Measurements from ENCODE around the gene PCDHB12.

Gene PCDHB12

DNA sequence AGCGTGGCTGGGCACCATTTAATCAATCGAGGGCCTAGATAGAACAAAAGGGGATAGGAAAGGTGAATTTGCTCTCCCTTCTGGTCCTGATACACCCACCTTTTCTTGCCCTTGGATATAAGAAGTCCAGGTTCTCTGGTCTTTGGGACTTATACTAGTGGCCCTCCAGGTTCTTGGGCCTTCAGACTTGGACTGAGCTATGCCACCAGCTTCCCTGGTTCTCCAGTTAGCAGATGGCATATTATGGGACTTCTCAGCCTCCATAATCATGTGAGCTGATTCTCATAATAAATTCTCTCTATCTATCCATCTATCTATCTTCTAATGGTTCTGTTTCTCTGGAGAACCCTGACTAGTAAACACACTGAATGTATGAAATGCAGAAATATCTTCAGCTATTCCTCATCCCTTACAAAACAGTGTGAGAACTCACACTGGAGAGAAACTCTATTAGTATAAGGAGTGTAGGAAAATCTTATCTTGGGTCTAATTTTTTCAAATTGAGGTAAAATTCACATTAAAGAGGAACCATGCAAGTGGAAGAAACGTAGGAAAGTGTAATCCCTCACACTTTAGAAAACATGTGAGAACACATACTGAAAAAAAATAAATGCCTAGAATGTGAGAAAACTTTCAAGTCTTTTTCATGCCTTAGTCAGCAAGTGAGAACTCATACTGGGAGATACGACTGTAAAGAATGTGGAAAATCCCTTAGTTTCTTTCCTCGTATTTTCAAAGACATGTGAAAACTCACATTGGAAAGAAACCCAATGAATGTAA is 52.1 kb downstream of the PCDHB12 start:
- TF ChIP-seq, protein P1, sequence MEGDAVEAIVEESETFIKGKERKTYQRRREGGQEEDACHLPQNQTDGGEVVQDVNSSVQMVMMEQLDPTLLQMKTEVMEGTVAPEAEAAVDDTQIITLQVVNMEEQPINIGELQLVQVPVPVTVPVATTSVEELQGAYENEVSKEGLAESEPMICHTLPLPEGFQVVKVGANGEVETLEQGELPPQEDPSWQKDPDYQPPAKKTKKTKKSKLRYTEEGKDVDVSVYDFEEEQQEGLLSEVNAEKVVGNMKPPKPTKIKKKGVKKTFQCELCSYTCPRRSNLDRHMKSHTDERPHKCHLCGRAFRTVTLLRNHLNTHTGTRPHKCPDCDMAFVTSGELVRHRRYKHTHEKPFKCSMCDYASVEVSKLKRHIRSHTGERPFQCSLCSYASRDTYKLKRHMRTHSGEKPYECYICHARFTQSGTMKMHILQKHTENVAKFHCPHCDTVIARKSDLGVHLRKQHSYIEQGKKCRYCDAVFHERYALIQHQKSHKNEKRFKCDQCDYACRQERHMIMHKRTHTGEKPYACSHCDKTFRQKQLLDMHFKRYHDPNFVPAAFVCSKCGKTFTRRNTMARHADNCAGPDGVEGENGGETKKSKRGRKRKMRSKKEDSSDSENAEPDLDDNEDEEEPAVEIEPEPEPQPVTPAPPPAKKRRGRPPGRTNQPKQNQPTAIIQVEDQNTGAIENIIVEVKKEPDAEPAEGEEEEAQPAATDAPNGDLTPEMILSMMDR (IDR thresholded peaks at IDR 0.05; ENCODE audit: borderline replicate concordance, extremely low read depth, low read length, poor library complexity, severe bottlenecking): no peak
- no peak for TF ChIP-seq EZH2 (IDR thresholded peaks at IDR 0.05; ENCODE audit: borderline replicate concordance, low read depth, low read length, severe bottlenecking)
- Histone ChIP-seq H3K79me2 (ENCODE audit: insufficient read depth, low read length) (no peaks in the 10 kb centered on the region), H4K20me1 (ENCODE audit: insufficient read depth, low read length) (no peaks in the 10 kb centered on the region), H3K9me3 (ENCODE audit: insufficient read depth, low read length, severe bottlenecking) (peaks cover 49% of the 10 kb centered on the region), H3K9ac (ENCODE audit: low read depth, low read length) (no peak overlapping the region), H2AFZ (ENCODE audit: low read depth, low read length) (no peak overlapping the region), H3K4me3 (ENCODE audit: low read depth in 1 of 2, low read length in 2 of 2) (no peak overlapping the region), H3K27me3 (ENCODE audit: insufficient read depth, low read length, poor library complexity) (no peaks in the 10 kb centered on the region), H3K27ac (ENCODE audit: low read length) (no peak overlapping the region), H3K4me1 (ENCODE audit: insufficient read depth, low read length) (no peaks in the 10 kb centered on the region), H3K4me2 (ENCODE audit: insufficient read depth, low read length) (no peak overlapping the region), H3K36me3 (ENCODE audit: insufficient read depth, low read length) (no peaks in the 10 kb centered on the region)
- ATAC-seq (ENCODE audit: insufficient read depth, low read depth) (no peak), DNase-seq (no peak)

DNA sequence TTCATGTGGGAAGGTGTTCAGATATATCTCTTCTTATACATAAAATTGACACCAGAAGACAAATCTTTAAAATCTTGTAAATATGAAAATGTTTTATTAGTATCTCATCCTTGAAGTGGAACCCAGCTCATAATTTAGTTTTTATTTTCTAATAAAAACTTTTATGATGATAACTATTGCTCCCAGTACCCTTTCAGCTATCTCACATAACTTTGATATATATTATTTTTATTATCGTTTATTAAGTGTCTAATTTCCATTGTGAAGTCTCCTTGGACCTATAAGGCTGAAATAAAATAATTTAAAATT is 52.7 kb downstream of the PCDHB12 start:
- Histone ChIP-seq H3K36me3 (ENCODE audit: insufficient read depth, low read length) (no peaks in the 10 kb centered on the region), H3K4me1 (ENCODE audit: insufficient read depth, low read length) (no peaks in the 10 kb centered on the region), H2AFZ (ENCODE audit: low read depth, low read length) (no peak overlapping the region), H3K9ac (ENCODE audit: low read depth, low read length) (no peak overlapping the region), H3K4me3 (ENCODE audit: low read depth in 1 of 2, low read length in 2 of 2) (no peak overlapping the region), H3K27me3 (ENCODE audit: insufficient read depth, low read length, poor library complexity) (no peaks in the 10 kb centered on the region), H3K9me3 (ENCODE audit: insufficient read depth, low read length, severe bottlenecking) (peaks cover 46% of the 10 kb centered on the region), H3K27ac (ENCODE audit: low read length) (no peak overlapping the region), H3K4me2 (ENCODE audit: insufficient read depth, low read length) (no peak overlapping the region), H3K79me2 (ENCODE audit: insufficient read depth, low read length) (no peaks in the 10 kb centered on the region), H4K20me1 (ENCODE audit: insufficient read depth, low read length) (no peaks in the 10 kb centered on the region)
- no peak for ATAC-seq (ENCODE audit: insufficient read depth, low read depth)
- TF ChIP-seq, protein P1 (IDR thresholded peaks at IDR 0.05; ENCODE audit: borderline replicate concordance, extremely low read depth, low read length, poor library complexity, severe bottlenecking): no peak
- TF ChIP-seq EZH2 (IDR thresholded peaks at IDR 0.05; ENCODE audit: borderline replicate concordance, low read depth, low read length, severe bottlenecking): no peak
- no peak for DNase-seq

Measured in DND-41 (cell line).